ENCODE measurements around the gene MAP4K3.
"Not testable (repeated sequence)": the region's sequence is repeated elsewhere in the genome, so short reads cannot be mapped to it uniquely, and the experiment has no call there.

The MAP4K3 gene

GRCh38 chr2:39409697-39410389 is 27.2 kb downstream of the MAP4K3 start:
- no peak for DNase-seq (ENCODE audit: low read depth, low spot score)

- DNase-seq (ENCODE audit: low read depth, low spot score), result no peak
These were observed 28.5 kb downstream of the MAP4K3 start for GRCh38 chr2:39408351-39409136.

- no peak for DNase-seq (ENCODE audit: low read depth, low spot score)
These were observed 29.4 kb downstream of the MAP4K3 start for GRCh38 chr2:39407516-39408296.

GRCh38 chr2:39405364-39405763 is 31.7 kb downstream of the MAP4K3 start:
- no peak for DNase-seq (ENCODE audit: low read depth, low spot score)

- DNase-seq (ENCODE audit: low read depth, low spot score), result no peak
These were observed 33.8 kb downstream of the MAP4K3 start for GRCh38 chr2:39403311-39403710.

- DNase-seq (ENCODE audit: low read depth, low spot score), result no peak
These were observed 35.8 kb downstream of the MAP4K3 start for GRCh38 chr2:39401319-39401718.

- DNase-seq (ENCODE audit: low read depth, low spot score), result no peak
These were observed 37.5 kb downstream of the MAP4K3 start for GRCh38 chr2:39399570-39399969.

- no peak for DNase-seq (ENCODE audit: low read depth, low spot score)
These were observed 41.8 kb downstream of the MAP4K3 start for GRCh38 chr2:39395313-39395712.

- DNase-seq (ENCODE audit: low read depth, low spot score), result no peak
These were observed 42.5 kb downstream of the MAP4K3 start for GRCh38 chr2:39394516-39394961.

GRCh38 chr2:39392672-39393071 is 44.4 kb downstream of the MAP4K3 start:
- no peak for DNase-seq (ENCODE audit: low read depth, low spot score)

GRCh38 chr2:39390216-39390615 is 46.9 kb downstream of the MAP4K3 start:
- no peak for DNase-seq (ENCODE audit: low read depth, low spot score)

- no peak for DNase-seq (ENCODE audit: low read depth, low spot score)
These were observed 51.0 kb downstream of the MAP4K3 start for GRCh38 chr2:39386064-39386463.

GRCh38 chr2:39385172-39385571 is 51.9 kb downstream of the MAP4K3 start:
- DNase-seq (ENCODE audit: low read depth, low spot score), result no peak

- DNase-seq (ENCODE audit: low read depth, low spot score), result not testable (repeated sequence)
These were observed 53.0 kb downstream of the MAP4K3 start for GRCh38 chr2:39384071-39384470.

- DNase-seq (ENCODE audit: low read depth, low spot score), result no peak
These were observed 53.9 kb downstream of the MAP4K3 start for GRCh38 chr2:39383146-39383545.

- DNase-seq (ENCODE audit: low read depth, low spot score), result no peak
These were observed 55.4 kb downstream of the MAP4K3 start for GRCh38 chr2:39381653-39382052.

- DNase-seq (ENCODE audit: low read depth, low spot score), result no peak
These were observed 56.4 kb downstream of the MAP4K3 start for GRCh38 chr2:39380525-39381150.

- peak; percentile 69 for DNase-seq (ENCODE audit: low read depth, low spot score)
These were observed 57.2 kb downstream of the MAP4K3 start for GRCh38 chr2:39379643-39380524.

GRCh38 chr2:39378968-39379367 is 58.1 kb downstream of the MAP4K3 start:
- no peak for DNase-seq (ENCODE audit: low read depth, low spot score)

GRCh38 chr2:39377226-39377939 is 59.7 kb downstream of the MAP4K3 start:
- peak; percentile 42 for DNase-seq (ENCODE audit: low read depth, low spot score)

Data from astrocyte of the hippocampus (primary cell).